Endometrial microvascular endothelial cells (primary cell): ENCODE results near the gene CFAP221. TPM values are rescaled to one million over a fixed set of nuclear protein-coding genes. Genes with fewer than 3 reads are reported as not detected.

Source experiments
- in situ Hi-C: cut with HindIII; loops from 2 replicates; pipeline ENCODE4 v1.10.0; 2017; ENCODE audit warnings: low sequenced_read_pairs, low pct_unique_long_range_greater_than_20kb; ENCODE audit errors: inconsistent ontology term
- total RNA-seq: library from RNA; depleted of rRNA; stranded (reverse); fragments of >200 nt; gene quantifications from one replicate; pipeline ENCODE4 v1.2.3, GENCODE V29; 2015; ENCODE audit errors: inconsistent ontology term

Gene CFAP221
- total RNA-seq, 1 donor from 2014 or later, result not detected

- in situ Hi-C loops, result no loop called here
These were observed 13.0 kb upstream of the CFAP221 start for GRCh38 chr2:119531292-119531691.

- in situ Hi-C loops, result no loop called here
These were observed 10.7 kb upstream of the CFAP221 start for GRCh38 chr2:119533560-119533959.

DNA sequence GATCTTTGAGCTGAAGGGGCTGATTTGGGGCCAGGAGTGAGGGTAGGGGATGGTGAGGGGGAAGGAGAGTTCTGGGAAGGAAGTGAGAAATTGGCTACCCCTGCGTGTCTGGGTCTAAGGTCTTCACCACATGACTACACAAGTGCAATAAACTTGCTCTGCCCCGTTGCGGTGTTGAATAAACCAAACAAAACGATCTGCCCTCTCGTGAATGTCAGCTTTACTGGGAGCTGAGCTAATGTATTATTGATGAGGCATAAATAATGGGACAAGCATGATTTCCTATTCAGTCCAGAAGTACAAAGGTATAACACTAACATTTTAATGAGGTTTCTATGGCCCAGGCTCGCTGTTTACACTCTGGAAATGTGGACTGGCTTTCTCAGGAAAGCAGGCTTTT, 8.0 kb upstream of the CFAP221 start:
- in situ Hi-C loops, result no loop called here

DNA sequence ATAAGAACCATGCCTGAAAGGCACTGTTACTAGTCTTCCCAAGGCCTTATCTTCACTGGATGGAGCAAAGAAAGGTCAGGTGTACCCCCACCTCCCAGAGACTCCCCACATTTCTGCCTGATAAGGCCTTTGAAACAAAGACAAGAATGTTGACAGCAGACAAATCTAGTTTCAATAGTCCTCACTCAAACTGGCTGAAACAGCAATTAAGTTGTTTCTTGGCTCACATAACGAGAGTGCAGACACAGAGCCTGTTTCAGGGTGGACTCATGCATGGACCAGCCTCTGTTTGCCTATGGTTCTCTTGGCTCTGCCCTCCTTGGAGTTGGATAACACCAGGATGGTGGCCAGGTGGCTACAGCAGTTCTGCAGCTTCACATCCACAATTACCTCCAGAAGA, 7.5 kb upstream of the CFAP221 start:
- in situ Hi-C loops, result no loop called here

GRCh38 chr2:119537792-119538191, 6.5 kb upstream of the CFAP221 start:
- in situ Hi-C loops, result no loop called here

DNA sequence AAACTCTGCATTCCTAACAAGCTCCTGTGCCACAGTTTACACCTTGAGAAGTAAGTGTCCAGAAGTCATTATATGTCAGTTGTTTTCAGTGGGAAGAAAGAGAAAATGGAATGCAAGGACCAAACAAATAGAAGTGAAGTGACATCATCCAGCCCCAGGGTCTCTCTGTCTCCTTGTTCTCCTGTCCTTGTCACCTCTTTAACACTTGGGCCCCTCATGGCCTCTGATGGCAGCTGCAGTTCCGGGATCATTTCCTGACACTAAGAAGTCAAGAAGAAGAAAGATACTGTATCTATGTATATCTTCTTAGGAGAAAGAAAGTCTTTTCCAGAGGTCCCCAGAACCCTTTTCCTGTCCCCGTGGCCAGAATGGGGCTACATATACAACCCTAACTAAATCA, 2.8 kb upstream of the CFAP221 start:
- in situ Hi-C loops, result no loop called here

DNA sequence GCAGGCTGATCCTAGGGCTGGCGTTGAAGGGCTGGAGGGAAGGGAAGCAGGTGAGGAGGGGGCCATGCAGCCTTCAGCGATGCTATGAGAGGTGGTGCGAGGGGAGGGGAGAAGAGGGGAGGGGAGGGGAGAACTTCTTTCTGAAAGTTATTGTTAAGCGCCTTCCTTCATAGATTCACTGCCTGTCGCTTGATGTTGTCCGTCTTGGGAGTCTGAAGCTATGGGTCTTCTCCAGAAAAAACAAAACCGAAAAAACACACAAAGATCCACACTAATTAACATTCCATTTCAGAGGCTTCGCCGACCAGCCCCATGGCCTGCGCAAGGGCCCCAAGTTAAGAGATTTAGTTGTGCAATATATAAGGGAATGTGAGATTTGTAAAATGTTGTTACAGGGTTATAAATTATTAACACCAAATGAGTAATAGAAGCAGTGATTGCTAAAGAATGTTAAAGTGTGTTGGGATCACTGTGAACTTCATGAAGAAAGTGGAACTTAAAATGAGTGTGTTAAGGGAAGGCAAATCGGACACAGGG, 758 bp downstream of the CFAP221 start:
- in situ Hi-C loops, result no loop called here

- in situ Hi-C loops, result no loop called here
These were observed 1.7 kb downstream of the CFAP221 start for GRCh38 chr2:119545754-119546446.

- in situ Hi-C loops, result no loop called here
These were observed 2.2 kb downstream of the CFAP221 start for GRCh38 chr2:119546447-119546767.

- in situ Hi-C loops, result no loop called here
These were observed 4.4 kb downstream of the CFAP221 start for GRCh38 chr2:119548516-119549120.

GRCh38 chr2:119549241-119549640, 5.0 kb downstream of the CFAP221 start:
- in situ Hi-C loops, result no loop called here

GRCh38 chr2:119550346-119550745, 6.1 kb downstream of the CFAP221 start:
- in situ Hi-C loops, result no loop called here

DNA sequence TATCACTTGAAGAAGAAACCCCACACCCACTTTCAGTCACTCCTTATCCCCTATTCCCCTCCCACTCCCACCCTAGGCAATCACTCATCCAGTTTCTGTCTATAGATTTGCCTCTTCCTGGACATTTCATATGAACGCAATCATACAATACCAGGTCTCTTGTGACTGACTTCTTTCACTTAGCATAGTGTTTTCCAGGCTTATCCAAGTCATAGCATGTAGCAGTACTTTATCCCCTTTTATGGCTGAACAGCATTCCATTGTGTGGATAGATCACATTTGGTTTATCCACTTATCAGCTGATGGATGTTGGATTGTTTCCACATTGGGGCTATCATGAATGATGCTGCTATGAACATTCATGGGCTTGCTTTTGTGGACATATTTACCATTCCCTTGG, 6.6 kb downstream of the CFAP221 start:
- in situ Hi-C loops, result no loop called here

- in situ Hi-C loops, result no loop called here
These were observed 8.7 kb downstream of the CFAP221 start for GRCh38 chr2:119552902-119553301.

- in situ Hi-C loops, result no loop called here
These were observed 9.6 kb downstream of the CFAP221 start for GRCh38 chr2:119553687-119554344.

- in situ Hi-C loops, result no loop called here
These were observed 21.2 kb downstream of the CFAP221 start for GRCh38 chr2:119565481-119565880.

GRCh38 chr2:119567292-119567691, 23.0 kb downstream of the CFAP221 start:
- in situ Hi-C loops, result no loop called here

- in situ Hi-C loops, result no loop called here
These were observed 30.0 kb downstream of the CFAP221 start for GRCh38 chr2:119574108-119574815.

- in situ Hi-C loops, result no loop called here
These were observed 30.6 kb downstream of the CFAP221 start for GRCh38 chr2:119574864-119575263.

DNA sequence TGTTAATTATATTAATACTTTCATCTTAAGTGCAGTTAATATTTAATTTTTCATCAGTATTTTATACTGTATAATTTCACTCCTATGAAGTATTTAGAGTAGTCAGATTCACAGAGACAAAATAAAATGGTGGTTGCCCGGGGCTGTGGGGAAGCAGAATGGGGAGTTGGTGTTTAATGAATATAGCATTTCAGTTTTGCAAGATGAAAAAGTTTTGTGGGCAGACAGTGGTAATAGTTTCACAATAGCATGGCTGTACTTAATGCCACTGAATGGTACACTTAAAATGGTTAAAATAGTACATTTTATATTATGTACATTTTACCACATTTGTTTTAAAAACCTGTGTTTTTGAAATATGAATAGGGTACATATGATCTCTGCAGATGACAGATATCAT, 31.2 kb downstream of the CFAP221 start:
- in situ Hi-C loops, result no loop called here
